HL-60 (cell line): ENCODE data around the gene GGACT.

Source experiments
- DNase-seq, 2 experiments: peaks; one replicate each; pipeline ENCODE4 v3.0.0-alpha.2; 2010 to 2020; ENCODE audit warnings: low read depth in 1 of 2, low spot score in 1 of 2
- H3K27ac ChIP-seq: fragments of 250-450 bp; sonication (Bioruptor Pico); replicated peaks from 2 replicates; pipeline ENCODE4 v1.5.1; 2020; ENCODE audit warnings: mild to moderate bottlenecking, moderate library complexity
- H3K27me3 ChIP-seq: fragments of 250-450 bp; sonication (Bioruptor Pico); 2 replicates; pipeline ENCODE4 v1.5.1; 2021; ENCODE audit warnings: mild to moderate bottlenecking, moderate library complexity; ENCODE audit not compliant: insufficient read depth, poor library complexity, severe bottlenecking
- H3K4me3 ChIP-seq: replicated peaks from 2 replicates; pipeline ENCODE4 v1.5.1; 2011; ENCODE audit warnings: mild to moderate bottlenecking, control low read depth, low read length; ENCODE audit not compliant: insufficient read depth
- GABPA ChIP-seq: IDR thresholded peaks from 2 replicates; pipeline ENCODE4 v1.6.1; 2012; ENCODE audit warnings: low read depth
- POLR2AphosphoS5 ChIP-seq: IDR thresholded peaks from 2 replicates; pipeline ENCODE4 v1.6.1; 2012; ENCODE audit warnings: low read depth
- SPI1 ChIP-seq: IDR thresholded peaks from 2 replicates; pipeline ENCODE4 v1.6.1; 2012; ENCODE audit warnings: low read depth, mild to moderate bottlenecking, borderline replicate concordance
- TF ChIP-seq, protein P1 (sequence below): IDR thresholded peaks from one replicate; pipeline ENCODE4 v1.5.1; 2011; ENCODE audit warnings: low read length, control low read depth, inconsistent platforms; ENCODE audit not compliant: insufficient read depth
- TF ChIP-seq, protein P2 (sequence below): IDR thresholded peaks from 2 replicates; pipeline ENCODE4 v1.6.1; 2012; ENCODE audit warnings: low read depth; ENCODE audit not compliant: insufficient replicate concordance

Gene GGACT

DNA sequence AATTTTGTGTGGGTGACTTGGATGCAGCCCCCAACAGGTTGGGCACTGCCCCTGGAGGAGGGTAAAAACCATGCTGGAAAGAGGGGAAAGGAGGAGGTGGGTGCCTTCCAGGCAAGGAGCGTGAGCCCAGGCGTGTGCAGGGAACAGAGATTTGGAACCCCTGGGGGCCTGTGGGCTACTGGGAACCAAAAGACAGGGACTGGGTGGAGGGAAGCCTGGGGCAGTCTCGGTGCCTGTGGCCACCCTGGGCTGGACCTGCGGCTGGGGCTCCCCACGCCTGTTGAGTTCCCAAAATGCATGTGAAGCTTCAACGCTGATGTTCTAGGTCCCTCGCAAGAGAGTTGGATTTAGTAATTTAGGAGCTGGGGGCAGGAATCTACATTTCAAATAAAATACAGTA lies 24.8 kb downstream of the GGACT start:
- DNase-seq, result no peak
- Histone ChIP-seq H3K27me3 (no peaks in the 10 kb centered on the region), H3K27ac (no peak overlapping the region), H3K4me3 (no peak overlapping the region)
- TF ChIP-seq, protein P1, sequence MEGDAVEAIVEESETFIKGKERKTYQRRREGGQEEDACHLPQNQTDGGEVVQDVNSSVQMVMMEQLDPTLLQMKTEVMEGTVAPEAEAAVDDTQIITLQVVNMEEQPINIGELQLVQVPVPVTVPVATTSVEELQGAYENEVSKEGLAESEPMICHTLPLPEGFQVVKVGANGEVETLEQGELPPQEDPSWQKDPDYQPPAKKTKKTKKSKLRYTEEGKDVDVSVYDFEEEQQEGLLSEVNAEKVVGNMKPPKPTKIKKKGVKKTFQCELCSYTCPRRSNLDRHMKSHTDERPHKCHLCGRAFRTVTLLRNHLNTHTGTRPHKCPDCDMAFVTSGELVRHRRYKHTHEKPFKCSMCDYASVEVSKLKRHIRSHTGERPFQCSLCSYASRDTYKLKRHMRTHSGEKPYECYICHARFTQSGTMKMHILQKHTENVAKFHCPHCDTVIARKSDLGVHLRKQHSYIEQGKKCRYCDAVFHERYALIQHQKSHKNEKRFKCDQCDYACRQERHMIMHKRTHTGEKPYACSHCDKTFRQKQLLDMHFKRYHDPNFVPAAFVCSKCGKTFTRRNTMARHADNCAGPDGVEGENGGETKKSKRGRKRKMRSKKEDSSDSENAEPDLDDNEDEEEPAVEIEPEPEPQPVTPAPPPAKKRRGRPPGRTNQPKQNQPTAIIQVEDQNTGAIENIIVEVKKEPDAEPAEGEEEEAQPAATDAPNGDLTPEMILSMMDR, result no peak
- TF ChIP-seq, protein P2, sequence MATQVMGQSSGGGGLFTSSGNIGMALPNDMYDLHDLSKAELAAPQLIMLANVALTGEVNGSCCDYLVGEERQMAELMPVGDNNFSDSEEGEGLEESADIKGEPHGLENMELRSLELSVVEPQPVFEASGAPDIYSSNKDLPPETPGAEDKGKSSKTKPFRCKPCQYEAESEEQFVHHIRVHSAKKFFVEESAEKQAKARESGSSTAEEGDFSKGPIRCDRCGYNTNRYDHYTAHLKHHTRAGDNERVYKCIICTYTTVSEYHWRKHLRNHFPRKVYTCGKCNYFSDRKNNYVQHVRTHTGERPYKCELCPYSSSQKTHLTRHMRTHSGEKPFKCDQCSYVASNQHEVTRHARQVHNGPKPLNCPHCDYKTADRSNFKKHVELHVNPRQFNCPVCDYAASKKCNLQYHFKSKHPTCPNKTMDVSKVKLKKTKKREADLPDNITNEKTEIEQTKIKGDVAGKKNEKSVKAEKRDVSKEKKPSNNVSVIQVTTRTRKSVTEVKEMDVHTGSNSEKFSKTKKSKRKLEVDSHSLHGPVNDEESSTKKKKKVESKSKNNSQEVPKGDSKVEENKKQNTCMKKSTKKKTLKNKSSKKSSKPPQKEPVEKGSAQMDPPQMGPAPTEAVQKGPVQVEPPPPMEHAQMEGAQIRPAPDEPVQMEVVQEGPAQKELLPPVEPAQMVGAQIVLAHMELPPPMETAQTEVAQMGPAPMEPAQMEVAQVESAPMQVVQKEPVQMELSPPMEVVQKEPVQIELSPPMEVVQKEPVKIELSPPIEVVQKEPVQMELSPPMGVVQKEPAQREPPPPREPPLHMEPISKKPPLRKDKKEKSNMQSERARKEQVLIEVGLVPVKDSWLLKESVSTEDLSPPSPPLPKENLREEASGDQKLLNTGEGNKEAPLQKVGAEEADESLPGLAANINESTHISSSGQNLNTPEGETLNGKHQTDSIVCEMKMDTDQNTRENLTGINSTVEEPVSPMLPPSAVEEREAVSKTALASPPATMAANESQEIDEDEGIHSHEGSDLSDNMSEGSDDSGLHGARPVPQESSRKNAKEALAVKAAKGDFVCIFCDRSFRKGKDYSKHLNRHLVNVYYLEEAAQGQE, result no peak
- no peak for TF ChIP-seq POLR2AphosphoS5
- no peak for TF ChIP-seq SPI1
- no peak for TF ChIP-seq GABPA

DNA sequence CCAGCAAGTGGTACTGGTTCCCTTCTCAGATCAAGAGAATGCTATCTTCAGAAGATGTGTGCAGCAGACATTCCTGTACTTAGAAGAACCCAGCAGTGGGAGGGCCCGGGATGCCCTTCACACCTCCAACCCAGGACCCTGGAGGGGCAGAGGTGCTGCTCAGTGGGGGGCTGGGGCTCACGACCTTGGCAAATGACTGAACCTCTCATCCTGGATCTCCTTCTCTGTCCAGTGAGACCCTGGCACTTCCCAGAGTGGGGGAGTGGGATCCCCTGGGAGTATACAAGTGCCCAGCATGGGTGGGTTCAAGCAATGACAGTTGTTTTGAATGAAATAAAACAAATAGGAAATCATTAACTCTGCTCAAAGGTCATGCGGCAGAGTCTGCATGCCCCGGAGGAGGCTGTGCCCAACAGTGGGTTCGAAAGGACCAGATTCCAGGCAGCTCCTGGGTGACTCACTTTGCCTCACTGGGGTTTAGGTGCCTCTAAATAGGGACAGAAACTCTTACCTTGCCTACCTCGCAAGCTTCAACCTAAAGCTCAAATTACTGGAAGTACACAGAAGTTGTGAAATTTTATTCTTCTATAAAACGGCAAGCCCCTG lies 26.9 kb downstream of the GGACT start:
- H3K4me3 ChIP-seq, result no peak overlapping the region
- no peak for DNase-seq
- no peak overlapping the region for H3K27ac ChIP-seq
- no peaks in the 10 kb centered on the region for H3K27me3 ChIP-seq
- TF ChIP-seq, protein P1, result no peak
- no peak for TF ChIP-seq GABPA
- TF ChIP-seq SPI1, result no peak
- TF ChIP-seq, protein P2, result no peak
- TF ChIP-seq POLR2AphosphoS5, result no peak

DNA sequence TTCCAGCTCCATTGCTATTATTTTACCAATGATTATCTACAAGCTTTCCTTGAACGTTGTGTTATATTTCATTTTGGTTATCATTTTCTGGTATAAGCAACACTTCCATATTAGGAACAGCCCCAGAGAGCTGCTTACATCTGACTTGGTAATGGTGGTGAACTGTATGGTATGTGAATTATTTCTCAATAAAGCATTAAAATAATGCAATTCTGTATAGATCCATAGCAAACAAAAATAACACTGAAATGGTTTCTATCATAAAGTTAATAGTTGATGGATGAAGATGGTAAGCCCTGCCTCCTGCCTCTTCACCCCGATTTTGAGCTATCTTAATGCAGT lies 27.5 kb downstream of the GGACT start:
- DNase-seq, result no peak

More for the DNA sequence above, 27.5 kb downstream of the GGACT start:
- Histone ChIP-seq H3K4me3 (no peak overlapping the region), H3K27me3 (no peaks in the 10 kb centered on the region), H3K27ac (no peak overlapping the region)
- TF ChIP-seq GABPA, result no peak
- TF ChIP-seq, protein P2, result no peak
- no peak for TF ChIP-seq SPI1
- TF ChIP-seq POLR2AphosphoS5, result no peak
- TF ChIP-seq, protein P1, result no peak
